Measurements from ENCODE around the gene FCAMR.
"Not testable (repeated sequence)": the region's sequence is repeated elsewhere in the genome, so short reads cannot be mapped to it uniquely, and the experiment has no call there.

FCAMR gene

DNA sequence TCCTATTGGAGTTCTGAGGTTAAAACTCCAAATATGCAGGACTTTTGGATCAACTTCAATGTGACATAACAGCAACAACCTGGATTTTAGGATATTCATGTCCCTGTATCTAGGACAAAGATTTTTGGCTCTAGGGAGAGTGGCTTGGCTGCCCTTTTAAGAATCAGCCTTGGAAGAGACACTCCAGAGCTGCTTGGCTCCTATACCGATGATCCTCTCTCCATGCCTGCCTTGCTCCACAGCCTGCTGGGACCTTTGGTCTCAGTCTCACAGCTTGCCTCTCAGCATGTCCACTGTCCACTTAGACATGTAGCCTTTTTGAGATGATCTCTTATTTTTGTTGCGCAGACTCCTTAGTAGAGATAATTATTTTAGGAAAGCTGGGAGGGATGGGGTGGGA is 44.0 kb downstream of the FCAMR start:
- Histone ChIP-seq H3K27me3 (ENCODE audit: control insufficient read depth in 1 of 2, insufficient read depth in 2 of 2, low read length in 2 of 2) (no peaks in the 10 kb centered on the region), H3K27ac (ENCODE audit: low read depth, low read length) (no peak overlapping the region), H3K9ac (ENCODE audit: low read length) (no peak overlapping the region), H3K4me3 (ENCODE audit: low read depth in 1 of 2, low read length in 2 of 2) (no peak overlapping the region), H3K9me3 (ENCODE audit: low read length) (no peaks in the 10 kb centered on the region), H3K36me3 (ENCODE audit: insufficient read depth, low read length) (no peaks in the 10 kb centered on the region), H3K4me1 (ENCODE audit: insufficient read depth, low read length) (no peaks in the 10 kb centered on the region)

DNA sequence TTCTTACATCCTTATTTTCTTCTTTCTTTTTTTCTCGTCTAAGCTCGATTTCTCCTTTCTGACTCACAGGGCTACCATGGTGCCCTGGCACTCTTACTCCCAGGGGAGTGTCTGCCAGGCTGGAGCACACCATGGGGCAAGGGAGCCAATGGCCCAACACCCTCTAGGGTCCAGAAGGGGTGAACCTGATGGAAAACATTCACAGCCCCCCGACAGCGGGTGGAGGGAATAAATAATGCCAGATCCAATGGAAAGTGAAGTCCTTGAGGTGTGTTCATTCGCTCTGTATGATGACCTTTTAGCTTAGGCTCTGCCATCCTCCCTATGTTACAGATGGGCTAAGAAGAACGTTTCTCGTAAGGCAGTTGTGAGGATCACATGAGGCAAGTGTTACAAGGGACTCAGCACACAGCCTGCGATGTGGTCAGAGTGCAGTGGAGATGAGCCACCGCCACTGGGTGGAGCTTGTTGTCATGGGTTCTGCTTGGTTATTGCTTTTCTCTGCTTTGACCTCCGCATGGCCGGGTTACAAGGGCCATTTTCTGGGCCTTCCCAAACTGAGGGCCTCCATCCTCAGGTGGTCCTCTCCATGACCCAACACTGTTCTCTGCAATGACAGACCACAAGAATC is 45.0 kb downstream of the FCAMR start:
- H3K27me3 ChIP-seq (ENCODE audit: control insufficient read depth in 1 of 2, insufficient read depth in 2 of 2, low read length in 2 of 2), result no peaks in the 10 kb centered on the region
- no peaks in the 10 kb centered on the region for H3K4me1 ChIP-seq (ENCODE audit: insufficient read depth, low read length)
- no peak overlapping the region for H3K4me3 ChIP-seq (ENCODE audit: low read depth in 1 of 2, low read length in 2 of 2)
- no peaks in the 10 kb centered on the region for H3K9me3 ChIP-seq (ENCODE audit: low read length)
- no peaks in the 10 kb centered on the region for H3K36me3 ChIP-seq (ENCODE audit: insufficient read depth, low read length)
- no peak overlapping the region for H3K9ac ChIP-seq (ENCODE audit: low read length)
- no peak overlapping the region for H3K27ac ChIP-seq (ENCODE audit: low read depth, low read length)

DNA sequence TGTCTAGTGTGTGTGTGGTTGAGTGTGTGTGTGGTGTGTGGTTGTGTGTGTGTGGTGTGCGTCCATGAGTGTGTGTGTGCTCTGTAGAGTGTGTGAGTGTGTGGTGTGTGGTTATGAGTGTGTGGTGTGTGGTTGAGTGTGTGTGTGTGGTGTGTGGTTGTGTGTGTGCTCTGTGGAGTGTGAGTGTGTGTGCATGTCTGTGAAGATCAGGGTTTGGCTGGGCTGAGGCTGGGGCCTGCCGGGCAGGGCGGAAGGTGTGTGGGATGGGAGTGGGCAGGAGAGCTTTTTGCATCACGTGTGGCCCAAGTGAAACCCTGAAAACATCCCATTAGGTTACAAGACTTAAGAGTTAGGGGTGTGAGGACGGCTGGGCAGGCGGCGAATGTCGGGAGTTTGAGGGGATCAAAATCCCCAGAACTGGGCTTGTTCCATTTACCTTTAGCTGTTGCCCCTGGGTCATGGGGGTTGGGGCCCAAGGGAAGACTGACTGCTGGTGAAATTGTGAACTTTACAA is 45.6 kb downstream of the FCAMR start:
- no peaks in the 10 kb centered on the region for H3K27me3 ChIP-seq (ENCODE audit: control insufficient read depth in 1 of 2, insufficient read depth in 2 of 2, low read length in 2 of 2)
- no peaks in the 10 kb centered on the region for H3K4me1 ChIP-seq (ENCODE audit: insufficient read depth, low read length)
- H3K9ac ChIP-seq (ENCODE audit: low read length), result no peak overlapping the region
- H3K4me3 ChIP-seq (ENCODE audit: low read depth in 1 of 2, low read length in 2 of 2), result no peak overlapping the region
- H3K9me3 ChIP-seq (ENCODE audit: low read length), result no peaks in the 10 kb centered on the region
- no peaks in the 10 kb centered on the region for H3K36me3 ChIP-seq (ENCODE audit: insufficient read depth, low read length)
- no peak overlapping the region for H3K27ac ChIP-seq (ENCODE audit: low read depth, low read length)

DNA sequence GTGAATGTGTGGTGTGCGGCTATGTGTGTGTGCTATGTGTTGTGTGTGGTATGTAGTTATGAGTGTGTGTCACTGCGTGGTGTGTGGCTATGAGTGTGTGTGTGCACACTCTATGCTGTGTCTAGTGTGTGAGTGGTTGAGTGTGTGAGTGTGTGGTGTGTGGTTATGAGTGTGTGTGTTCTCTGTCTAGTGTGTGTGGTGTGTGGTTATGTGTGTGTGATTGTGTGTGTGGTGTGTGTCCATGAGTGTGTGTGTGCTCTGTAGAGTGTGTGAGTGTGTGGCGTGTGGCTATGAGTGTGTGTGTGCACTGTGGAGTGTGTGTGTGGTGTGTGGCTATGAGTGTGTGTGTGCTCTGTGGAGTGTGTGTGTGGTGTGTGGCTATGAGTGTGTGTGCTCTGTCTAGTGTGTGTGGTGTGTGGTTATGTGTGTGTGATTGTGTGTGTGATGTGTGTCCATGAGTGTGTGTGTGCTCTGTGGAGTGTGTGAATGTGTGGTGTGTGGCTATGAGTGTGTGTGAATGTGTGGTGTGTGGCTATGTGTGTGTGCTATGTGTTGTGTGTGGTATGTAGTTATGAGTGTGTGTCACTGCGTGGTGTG is 46.2 kb downstream of the FCAMR start:
- not testable (repeated sequence) for H3K9me3 ChIP-seq (ENCODE audit: low read length); H3K27ac ChIP-seq (ENCODE audit: low read depth, low read length); H3K4me1 ChIP-seq (ENCODE audit: insufficient read depth, low read length); H3K27me3 ChIP-seq (ENCODE audit: control insufficient read depth in 1 of 2, insufficient read depth in 2 of 2, low read length in 2 of 2); H3K4me3 ChIP-seq (ENCODE audit: low read depth in 1 of 2, low read length in 2 of 2); H3K9ac ChIP-seq (ENCODE audit: low read length); H3K36me3 ChIP-seq (ENCODE audit: insufficient read depth, low read length)

DNA sequence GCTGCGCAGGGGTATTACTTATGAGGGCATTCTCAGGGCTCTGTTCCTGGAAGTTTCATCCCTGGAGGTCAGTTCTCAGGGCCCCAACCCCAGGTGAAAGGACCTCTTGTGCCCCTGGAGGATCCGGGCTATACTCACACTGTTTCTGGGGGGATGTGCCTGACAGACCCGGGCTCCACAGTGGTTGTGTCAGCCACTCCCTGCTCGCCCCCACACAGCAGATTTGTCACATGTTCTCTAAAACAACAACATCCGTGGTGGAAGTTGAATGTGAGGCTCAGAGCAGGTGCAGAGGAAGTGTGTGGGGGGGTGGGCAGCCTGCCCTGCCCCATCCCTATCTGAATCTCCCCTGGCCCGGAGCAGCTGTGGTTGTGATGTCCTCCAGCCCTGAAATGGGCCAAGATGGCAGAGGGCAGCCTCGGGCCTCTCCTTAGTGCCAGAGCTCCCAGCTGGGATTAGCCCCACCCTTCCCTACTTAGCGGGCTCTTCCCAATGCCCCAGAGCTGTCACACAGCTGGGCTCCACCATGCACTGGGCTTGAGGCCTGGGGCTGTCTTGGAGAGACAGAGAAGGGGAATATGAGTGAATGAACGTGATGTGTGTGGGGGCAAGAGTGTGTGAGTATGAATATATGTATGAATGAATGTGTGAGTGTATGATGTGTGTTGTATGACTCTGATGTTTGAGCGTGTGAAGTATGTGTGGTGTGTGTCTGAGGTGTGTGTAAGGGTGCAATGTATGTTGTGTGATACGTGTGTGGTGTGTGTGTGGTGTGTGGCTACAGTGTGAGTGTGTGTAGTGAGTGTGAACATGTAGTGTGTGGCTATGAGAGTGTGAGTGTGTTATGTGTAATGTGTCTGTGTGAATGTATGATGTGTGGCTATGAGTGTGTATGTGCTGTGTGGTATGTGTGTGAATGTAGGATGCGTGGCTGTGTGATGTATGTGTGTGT is 47.0 kb downstream of the FCAMR start:
- Histone ChIP-seq H3K4me1 (ENCODE audit: insufficient read depth, low read length) (no peaks in the 10 kb centered on the region), H3K9me3 (ENCODE audit: low read length) (no peaks in the 10 kb centered on the region), H3K27me3 (ENCODE audit: control insufficient read depth in 1 of 2, insufficient read depth in 2 of 2, low read length in 2 of 2) (no peaks in the 10 kb centered on the region), H3K4me3 (ENCODE audit: low read depth in 1 of 2, low read length in 2 of 2) (no peak overlapping the region), H3K36me3 (ENCODE audit: insufficient read depth, low read length) (no peaks in the 10 kb centered on the region), H3K27ac (ENCODE audit: low read depth, low read length) (no peak overlapping the region), H3K9ac (ENCODE audit: low read length) (no peak overlapping the region)

DNA sequence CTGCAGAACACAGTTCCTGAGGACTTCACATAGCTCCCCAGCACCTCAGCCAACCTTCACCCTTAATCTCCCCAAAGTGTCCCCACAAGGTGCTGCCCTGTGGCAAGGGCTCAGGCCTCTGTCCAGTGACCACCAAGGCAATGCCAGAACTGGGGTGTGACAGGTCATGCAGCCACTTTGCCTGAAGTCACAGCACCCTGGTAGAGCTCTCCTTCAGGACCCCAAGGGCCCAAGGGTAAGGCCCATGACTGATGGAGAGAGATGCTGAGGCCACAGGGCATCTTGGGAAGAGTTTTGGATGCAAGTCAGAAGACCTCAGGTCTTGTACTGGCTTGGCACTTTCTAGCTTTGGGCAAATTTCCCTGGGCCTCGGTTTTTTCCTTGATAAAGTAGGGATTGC is 47.7 kb downstream of the FCAMR start:
- no peak overlapping the region for H3K9ac ChIP-seq (ENCODE audit: low read length)

DNA sequence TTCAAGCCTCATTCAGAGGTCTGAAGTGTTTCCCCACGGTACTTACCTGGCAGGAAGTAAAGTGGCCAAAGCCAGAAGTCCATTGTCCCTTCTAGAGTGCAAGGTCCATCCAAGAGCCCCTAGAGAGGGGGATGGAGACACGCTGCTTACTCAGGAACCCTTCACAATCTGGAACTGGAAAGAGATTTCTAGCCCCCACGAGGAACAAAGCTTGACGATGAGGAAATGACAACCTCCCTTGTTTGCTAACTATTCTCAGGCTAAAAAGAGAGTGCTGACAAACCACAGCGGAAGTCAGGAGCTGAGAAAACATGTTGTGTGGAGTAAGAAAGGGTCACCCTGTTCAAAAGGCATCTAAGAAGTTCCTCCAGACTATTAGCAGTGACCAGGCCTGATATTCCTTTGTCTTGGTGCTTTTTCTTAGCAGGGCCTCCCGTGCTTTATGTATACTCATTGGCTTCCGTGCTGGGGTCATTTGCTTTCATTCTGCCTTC is 48.4 kb downstream of the FCAMR start, which contains the start of gene FCMR:
FCMR (minus strand) TSS at position 170 of the 494 bp plus-strand sequence; CDS start at position 83, 87 bp downstream.
- H3K4me3 ChIP-seq (ENCODE audit: low read depth in 1 of 2, low read length in 2 of 2), result no peak within 1 kb of the TSS

More for the DNA sequence above, 47.7 kb downstream of the FCAMR start:
- Histone ChIP-seq H3K36me3 (ENCODE audit: insufficient read depth, low read length) (no peaks in the 10 kb centered on the region), H3K4me3 (ENCODE audit: low read depth in 1 of 2, low read length in 2 of 2) (no peak overlapping the region), H3K4me1 (ENCODE audit: insufficient read depth, low read length) (no peaks in the 10 kb centered on the region), H3K27me3 (ENCODE audit: control insufficient read depth in 1 of 2, insufficient read depth in 2 of 2, low read length in 2 of 2) (no peaks in the 10 kb centered on the region), H3K27ac (ENCODE audit: low read depth, low read length) (no peak overlapping the region), H3K9me3 (ENCODE audit: low read length) (no peaks in the 10 kb centered on the region)

DNA sequence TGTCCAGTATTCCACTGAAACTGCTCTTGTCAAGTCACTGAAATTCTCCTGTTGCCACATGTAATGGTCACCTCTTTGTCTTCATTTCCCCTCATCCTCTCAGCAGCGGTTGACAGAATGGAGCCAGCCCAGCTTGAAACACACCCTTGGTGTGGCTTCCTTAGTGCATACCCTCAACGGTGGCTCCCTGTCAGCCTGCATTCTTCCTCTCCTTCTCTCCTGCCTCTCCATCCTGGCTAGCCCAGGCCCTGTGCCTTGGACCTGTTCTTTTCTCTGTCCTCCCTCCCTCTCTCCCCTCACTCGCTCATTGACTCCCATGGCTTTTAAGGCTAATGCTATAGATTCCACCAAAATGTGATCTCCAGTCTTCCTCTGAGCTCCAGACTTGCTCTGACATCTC is 52.2 kb downstream of the FCAMR start:
- Histone ChIP-seq H3K27me3 (ENCODE audit: control insufficient read depth in 1 of 2, insufficient read depth in 2 of 2, low read length in 2 of 2) (no peaks in the 10 kb centered on the region), H3K27ac (ENCODE audit: low read depth, low read length) (no peak overlapping the region), H3K9me3 (ENCODE audit: low read length) (no peaks in the 10 kb centered on the region), H3K4me1 (ENCODE audit: insufficient read depth, low read length) (no peaks in the 10 kb centered on the region), H3K4me3 (ENCODE audit: low read depth in 1 of 2, low read length in 2 of 2) (no peak overlapping the region), H3K36me3 (ENCODE audit: insufficient read depth, low read length) (no peaks in the 10 kb centered on the region), H3K9ac (ENCODE audit: low read length) (no peak overlapping the region)

More for the DNA sequence above, 48.4 kb downstream of the FCAMR start, which contains the start of gene FCMR:
- Histone ChIP-seq H3K27ac (ENCODE audit: low read depth, low read length) (no peak within 1 kb of the TSS), H3K27me3 (ENCODE audit: control insufficient read depth in 1 of 2, insufficient read depth in 2 of 2, low read length in 2 of 2) (no peaks in the 10 kb centered on the region), H3K9me3 (ENCODE audit: low read length) (no peaks in the 10 kb centered on the region), H3K9ac (ENCODE audit: low read length) (no peak within 1 kb of the TSS), H3K36me3 (ENCODE audit: insufficient read depth, low read length) (no peaks in the 10 kb centered on the region), H3K4me1 (ENCODE audit: insufficient read depth, low read length) (no peaks in the 10 kb centered on the region)

DNA sequence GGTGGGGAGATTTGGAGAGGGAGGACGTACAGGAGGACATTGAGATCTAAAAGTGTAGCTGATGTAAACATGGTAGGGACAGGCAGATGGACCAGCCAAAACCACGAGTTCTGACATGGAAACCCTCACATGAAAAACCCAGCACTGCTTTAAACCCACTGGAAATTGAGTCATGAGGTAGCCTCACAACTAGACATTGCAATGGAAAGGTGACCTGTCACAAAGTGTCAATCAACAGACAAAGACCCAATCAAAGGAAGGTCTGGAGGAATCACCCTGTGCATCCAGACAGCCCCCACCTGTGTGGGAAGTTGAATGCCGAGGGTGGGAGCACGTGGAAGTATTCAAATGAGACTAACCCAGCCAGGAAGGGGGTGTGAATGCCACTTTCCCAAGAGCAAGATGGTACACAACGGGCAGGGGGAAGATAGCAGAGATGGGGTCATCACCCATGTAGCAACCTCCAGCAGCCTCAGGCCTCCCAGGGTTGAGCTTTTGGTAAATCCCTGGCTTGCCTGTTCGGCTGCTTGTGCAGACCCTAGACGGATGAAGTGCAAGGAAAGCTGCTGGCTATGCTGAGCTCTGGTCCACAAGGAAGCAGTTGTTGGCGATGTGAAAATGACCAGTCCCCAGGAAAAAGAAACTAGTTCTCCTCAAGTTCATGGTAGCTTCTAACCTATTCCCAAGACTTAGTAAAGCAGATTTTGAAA is 54.1 kb downstream of the FCAMR start:
- Histone ChIP-seq H3K27ac (ENCODE audit: low read depth, low read length) (no peak overlapping the region), H3K9ac (ENCODE audit: low read length) (no peak overlapping the region), H3K4me3 (ENCODE audit: low read depth in 1 of 2, low read length in 2 of 2) (no peak overlapping the region), H3K9me3 (ENCODE audit: low read length) (no peaks in the 10 kb centered on the region), H3K36me3 (ENCODE audit: insufficient read depth, low read length) (no peaks in the 10 kb centered on the region), H3K27me3 (ENCODE audit: control insufficient read depth in 1 of 2, insufficient read depth in 2 of 2, low read length in 2 of 2) (no peaks in the 10 kb centered on the region), H3K4me1 (ENCODE audit: insufficient read depth, low read length) (no peaks in the 10 kb centered on the region)

DNA sequence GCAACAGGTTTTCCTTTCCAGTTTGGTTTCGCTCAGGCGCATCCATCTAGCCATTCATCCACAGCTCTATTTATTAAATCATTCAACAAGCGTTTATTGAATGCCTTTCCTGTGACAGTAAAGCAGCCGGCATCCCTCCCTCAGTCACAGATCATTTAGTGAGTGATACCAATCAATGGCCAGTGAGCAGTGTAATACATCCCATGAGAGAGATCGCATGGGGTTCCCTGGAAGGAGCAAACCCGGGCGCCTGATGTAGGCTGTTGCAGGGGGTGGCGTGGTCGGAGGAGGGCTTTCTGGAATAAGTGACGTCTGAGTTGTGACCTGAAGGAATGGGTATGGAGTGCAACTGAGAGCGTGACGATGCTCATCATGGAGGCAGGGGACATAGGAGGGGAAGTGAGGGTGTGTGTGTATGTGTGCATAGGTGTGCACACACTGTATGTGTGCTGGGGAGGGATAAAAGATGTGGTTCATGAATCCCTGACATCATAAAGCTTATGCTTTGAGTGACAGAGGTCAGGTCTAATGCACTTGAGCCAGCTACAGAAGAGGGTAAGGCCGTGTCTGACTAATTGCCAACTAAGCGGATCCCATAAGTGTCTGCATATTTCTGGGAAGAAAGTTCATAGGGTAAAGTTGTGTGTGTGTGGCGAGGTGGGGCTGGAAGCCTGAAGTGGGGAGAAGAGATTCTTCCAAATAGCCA is 55.1 kb downstream of the FCAMR start:
- Histone ChIP-seq H3K27ac (ENCODE audit: low read depth, low read length) (no peak overlapping the region), H3K4me3 (ENCODE audit: low read depth in 1 of 2, low read length in 2 of 2) (no peak overlapping the region), H3K36me3 (ENCODE audit: insufficient read depth, low read length) (no peaks in the 10 kb centered on the region), H3K9ac (ENCODE audit: low read length) (no peak overlapping the region), H3K9me3 (ENCODE audit: low read length) (no peaks in the 10 kb centered on the region), H3K27me3 (ENCODE audit: control insufficient read depth in 1 of 2, insufficient read depth in 2 of 2, low read length in 2 of 2) (peaks cover under 1 to 3% of the 10 kb centered on the region in 2 donors), H3K4me1 (ENCODE audit: insufficient read depth, low read length) (no peaks in the 10 kb centered on the region)

All from muscle layer of colon (tissue), 2 donors.